NB4 (cell line): Measurements from ENCODE around the gene XIRP1.

ENCODE experiments used
- CTCF ChIP-seq: IDR thresholded peaks from one replicate; pipeline ENCODE4 v1.5.1; 2012; ENCODE audit warnings: low read depth, low read length
- MYC ChIP-seq: IDR thresholded peaks from 2 replicates; pipeline ENCODE4 v1.6.1; 2011; ENCODE audit warnings: low read depth, low read length
- POLR2A ChIP-seq: IDR thresholded peaks from 2 replicates; pipeline ENCODE4 v1.6.1; 2011; ENCODE audit warnings: mild to moderate bottlenecking; ENCODE audit not compliant: insufficient read length; ENCODE audit errors: extremely low read depth
- TF ChIP-seq, protein P1 (sequence below): IDR thresholded peaks from 2 replicates; pipeline ENCODE4 v1.6.1; 2011; ENCODE audit warnings: low read depth, low read length

DNA sequence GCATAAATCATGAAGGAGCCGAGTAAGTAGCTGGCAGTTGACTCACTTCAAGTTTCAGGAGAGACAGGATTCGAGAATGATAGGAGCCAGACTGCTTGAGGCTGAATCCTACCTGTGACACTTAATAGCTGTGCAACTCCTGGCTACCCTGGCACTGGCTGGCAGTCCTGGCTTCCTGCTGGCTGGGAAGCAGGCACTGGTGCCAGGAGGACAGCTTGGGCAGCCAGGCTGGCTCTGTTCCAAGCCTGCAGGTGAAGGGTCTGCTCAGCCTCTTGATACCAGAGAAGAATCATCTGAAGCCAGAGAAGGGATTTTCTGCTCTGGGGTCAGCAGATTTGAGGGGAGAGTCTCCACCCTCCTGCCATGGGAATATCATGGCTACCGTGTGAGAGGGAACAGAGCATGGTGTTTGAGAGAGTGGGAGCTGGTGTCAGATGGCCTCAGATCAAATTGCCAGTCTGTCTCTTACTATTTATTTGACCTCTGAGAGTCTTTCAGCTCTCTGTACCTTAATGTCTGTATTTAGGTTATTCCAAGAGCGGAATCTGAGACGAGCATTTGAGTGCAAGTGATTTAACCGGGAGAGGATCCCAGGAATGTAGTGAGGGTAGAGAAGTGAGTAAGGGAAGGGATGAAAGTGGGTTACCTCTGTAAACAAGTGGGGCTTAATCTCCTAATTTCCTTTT, 4.4 kb upstream of the XIRP1 start:
- TF ChIP-seq CTCF (no peak), POLR2A (no peak), MYC (no peak)
- TF ChIP-seq, protein P1, sequence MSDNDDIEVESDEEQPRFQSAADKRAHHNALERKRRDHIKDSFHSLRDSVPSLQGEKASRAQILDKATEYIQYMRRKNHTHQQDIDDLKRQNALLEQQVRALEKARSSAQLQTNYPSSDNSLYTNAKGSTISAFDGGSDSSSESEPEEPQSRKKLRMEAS = no peak
